Stimulated activated CD4-positive, alpha-beta T cell treated with anti-CD3 and anti-CD28 coated beads, Interleukin-1b, Interleukin-23, amount 100 ng/mL, for 1 hour (primary cell): Measurements from ENCODE around the gene PCDHB6.
"Not testable (repeated sequence)": the region's sequence is repeated elsewhere in the genome, so short reads cannot be mapped to it uniquely, and the experiment has no call there.

Experiments used
- DNase-seq, 2 donors: peaks; one replicate each; pipeline ENCODE4 v3.0.0-alpha.2; 2020; ENCODE audit warnings: low read depth in 2 of 2

Gene PCDHB6

DNA sequence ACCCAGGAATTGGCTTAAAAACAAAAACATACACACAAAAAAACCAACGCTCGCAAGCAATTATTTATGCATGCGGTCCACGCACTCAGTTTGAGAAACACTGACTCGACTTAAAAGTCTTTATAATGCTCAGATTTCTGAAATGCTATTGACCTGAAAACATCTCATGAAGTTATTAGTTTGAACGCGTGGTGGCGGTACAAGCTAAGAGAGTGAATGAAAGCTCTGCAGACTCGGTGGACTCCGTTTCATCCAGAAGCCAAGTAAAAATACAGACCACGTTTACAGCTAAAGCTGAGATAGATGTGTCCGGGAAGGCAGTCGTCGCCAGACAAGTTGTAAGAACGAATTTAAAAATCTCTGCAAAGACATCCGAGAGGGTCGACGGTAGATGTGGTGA is at the start of gene PCDHB6:
TSS of gene PCDHB6 (plus strand) at position 246 of the 400 bp plus-strand sequence. CDS start 201 bp downstream, outside the sequence.
- DNase-seq = no peak

DNA sequence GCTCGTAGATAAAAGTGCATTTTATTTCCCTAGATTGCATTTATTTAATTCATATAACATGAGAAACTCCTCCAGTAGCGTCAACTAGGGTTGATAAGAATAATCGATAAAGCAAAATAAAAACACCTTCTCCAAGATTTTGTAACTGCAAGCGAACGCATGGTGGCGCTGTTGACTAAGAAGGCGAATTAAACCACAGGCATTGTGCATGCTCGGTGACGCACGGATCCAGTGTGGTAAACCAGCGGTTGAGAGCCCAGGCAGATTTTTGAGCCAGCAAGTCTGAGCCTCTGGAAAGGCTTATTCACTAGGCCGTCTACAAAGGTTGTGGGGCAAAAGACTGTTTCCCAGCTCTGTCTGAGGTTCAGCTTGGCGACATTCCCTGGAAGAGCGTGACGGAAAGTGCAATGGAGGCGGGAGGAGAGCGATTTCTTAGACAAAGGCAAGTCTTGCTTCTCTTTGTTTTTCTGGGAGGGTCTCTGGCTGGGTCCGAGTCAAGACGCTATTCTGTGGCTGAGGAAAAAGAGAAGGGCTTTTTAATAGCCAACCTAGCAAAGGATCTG is 49.5 kb upstream of the PCDHB6 start, which contains the start of gene PCDHB3:
TSS of gene PCDHB3 (plus strand) at position 231 of the 563 bp plus-strand sequence. CDS start at position 408, 177 bp downstream.
- no peak for DNase-seq

DNA sequence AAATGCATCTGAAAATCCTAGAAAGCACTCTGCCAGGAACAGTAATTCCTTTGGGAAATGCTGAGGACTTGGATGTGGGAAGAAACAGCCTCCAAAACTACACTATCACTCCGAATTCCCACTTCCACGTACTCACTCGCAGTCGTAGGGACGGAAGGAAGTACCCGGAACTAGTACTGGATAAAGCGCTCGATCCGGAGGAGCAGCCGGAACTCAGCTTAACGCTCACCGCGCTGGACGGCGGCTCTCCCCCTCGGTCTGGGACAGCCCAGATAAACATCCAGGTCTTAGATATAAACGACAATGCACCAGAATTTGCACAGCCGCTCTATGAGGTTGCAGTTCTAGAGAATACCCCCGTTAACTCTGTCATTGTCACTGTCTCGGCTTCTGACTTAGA is 48.8 kb upstream of the PCDHB6 start:
- no peak for DNase-seq

DNA sequence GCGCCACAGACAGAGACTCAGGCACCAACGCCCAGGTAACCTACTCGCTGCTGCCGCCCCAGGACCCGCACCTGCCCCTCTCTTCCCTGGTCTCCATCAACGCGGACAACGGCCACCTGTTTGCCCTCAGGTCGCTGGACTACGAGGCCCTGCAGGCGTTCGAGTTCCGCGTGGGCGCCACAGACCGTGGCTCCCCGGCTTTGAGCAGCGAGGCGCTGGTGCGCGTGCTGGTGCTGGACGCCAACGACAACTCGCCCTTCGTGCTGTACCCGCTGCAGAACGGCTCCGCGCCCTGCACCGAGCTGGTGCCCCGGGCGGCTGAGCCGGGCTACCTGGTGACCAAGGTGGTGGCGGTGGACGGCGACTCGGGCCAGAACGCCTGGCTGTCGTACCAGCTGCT is 47.8 kb upstream of the PCDHB6 start:
- not testable (repeated sequence) for DNase-seq

DNA sequence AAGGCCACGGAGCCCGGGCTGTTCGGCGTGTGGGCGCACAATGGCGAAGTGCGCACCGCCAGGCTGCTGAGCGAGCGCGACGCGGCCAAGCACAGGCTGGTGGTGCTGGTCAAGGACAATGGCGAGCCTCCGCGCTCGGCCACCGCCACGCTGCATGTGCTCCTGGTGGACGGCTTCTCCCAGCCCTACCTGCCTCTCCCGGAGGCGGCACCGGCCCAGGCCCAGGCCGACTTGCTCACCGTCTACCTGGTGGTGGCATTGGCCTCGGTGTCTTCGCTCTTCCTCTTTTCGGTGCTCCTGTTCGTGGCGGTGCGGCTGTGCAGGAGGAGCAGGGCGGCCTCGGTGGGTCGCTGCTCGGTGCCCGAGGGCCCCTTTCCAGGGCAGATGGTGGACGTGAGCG is 47.4 kb upstream of the PCDHB6 start:
- DNase-seq = not testable (repeated sequence)

DNA sequence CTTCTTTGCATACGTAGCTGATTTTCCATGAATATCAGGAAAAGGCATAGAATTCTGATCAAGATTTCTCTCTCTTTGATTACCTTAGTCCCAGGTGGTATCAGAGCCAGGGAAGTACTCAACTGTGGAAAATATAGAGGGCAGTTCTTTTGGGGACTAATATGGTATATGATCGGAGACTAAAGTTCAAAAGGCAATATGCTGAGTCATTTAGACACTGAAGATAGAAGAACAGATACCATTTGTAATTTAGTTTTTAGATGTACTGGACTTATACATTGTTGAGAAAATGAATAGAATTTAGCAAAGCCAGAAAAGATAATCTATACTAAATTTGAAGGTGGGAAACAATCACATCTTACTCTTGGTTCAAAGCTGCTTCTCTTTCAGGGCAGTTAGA is 44.5 kb upstream of the PCDHB6 start:
- DNase-seq = no peak

DNA sequence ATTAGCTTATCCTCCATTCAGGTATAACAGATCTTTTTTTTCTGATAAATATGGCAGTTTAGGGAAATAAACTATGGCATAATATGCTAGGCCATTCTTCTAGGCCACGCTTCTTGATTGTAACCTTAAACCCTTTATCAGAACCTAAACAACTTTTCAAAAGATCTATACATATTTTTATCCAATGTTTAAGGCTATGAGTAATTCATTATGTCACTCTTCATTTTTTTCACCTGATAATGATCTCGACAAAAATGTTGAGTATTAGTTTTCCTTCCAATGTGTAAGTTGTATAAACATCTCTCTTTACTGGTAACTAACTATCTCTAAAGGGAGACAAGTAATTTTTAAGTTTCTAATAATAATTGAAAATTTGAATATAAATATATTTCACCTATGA is 30.6 kb upstream of the PCDHB6 start:
- DNase-seq = no peak

DNA sequence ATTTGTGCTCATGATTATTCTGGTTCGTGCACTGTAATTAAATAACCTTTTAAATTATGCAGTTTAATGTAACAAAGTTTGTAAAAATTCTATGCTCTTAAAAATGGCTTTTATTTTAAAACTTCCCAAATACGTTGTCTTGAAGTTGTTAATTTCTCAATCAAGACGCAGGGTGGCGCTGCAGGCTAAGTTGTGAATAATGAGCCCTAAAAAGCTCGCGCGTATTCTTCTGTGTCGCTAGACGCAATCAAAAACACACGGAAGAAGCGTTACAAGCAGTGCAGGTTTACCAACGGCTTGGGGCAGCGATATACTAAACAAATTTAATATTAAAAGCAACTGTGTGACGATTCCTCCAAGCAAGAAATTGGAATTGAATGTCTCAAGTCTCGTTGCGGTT is 28.3 kb upstream of the PCDHB6 start, which contains the start of gene PCDHB4:
TSS of gene PCDHB4 (plus strand) at position 256 of the 400 bp plus-strand sequence. CDS start 181 bp downstream, outside the sequence.
- DNase-seq = no peak

DNA sequence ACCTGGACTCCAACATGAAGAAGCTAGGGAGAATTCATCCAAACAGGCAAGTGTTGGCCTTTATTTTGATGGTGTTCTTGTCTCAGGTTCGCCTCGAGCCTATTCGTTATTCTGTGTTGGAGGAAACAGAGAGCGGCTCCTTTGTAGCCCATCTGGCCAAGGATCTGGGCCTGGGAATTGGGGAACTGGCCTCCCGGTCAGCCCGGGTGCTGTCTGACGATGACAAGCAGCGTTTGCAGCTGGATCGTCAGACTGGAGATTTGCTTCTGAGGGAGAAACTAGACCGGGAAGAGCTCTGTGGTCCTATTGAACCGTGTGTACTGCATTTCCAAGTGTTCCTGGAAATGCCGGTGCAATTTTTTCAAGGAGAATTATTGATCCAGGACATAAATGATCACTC is 27.9 kb upstream of the PCDHB6 start:
- DNase-seq = no peak

DNA sequence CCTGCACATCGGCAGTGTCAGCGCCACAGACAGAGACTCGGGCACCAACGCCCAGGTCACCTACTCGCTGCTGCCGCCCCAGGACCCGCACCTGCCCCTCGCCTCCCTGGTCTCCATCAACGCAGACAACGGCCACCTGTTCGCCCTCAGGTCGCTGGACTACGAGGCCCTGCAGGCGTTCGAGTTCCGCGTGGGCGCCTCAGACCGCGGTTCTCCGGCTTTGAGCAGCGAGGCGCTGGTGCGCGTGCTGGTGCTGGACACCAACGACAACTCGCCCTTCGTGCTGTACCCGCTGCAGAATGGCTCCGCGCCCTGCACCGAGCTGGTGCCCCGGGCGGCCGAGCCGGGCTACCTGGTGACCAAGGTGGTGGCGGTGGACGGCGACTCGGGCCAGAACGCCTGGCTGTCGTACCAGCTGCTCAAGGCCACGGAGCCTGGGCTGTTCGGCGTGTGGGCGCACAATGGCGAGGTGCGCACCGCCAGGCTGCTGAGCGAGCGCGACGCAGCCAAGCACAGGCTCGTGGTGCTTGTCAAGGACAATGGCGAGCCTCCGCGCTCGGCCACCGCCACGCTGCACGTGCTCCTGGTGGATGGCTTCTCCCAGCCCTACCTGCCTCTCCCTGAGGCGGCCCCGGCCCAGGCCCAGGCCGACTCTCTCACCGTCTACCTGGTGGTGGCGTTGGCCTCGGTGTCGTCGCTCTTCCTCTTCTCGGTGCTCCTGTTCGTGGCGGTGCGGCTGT is 26.3 kb upstream of the PCDHB6 start:
- DNase-seq = not testable (repeated sequence)

DNA sequence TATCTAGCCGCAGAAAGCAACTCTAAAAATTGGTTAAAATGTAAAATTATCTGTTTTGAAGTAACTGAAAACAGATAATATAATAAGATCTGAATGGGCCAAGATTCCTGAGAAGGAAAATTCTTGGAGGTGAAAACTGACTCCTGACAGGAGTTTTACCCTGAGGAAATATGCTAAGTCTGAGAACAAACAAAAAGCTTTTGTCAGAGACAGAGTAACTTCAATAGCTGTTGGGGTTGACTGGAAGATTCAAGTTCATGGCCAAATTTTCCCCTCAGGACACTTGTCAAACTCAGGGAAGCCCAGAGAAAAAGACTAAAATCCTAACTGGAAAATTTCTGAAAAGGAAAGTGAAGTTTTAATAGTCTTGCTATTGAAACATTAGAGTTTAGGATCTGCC is 22.6 kb upstream of the PCDHB6 start:
- DNase-seq = no peak

DNA sequence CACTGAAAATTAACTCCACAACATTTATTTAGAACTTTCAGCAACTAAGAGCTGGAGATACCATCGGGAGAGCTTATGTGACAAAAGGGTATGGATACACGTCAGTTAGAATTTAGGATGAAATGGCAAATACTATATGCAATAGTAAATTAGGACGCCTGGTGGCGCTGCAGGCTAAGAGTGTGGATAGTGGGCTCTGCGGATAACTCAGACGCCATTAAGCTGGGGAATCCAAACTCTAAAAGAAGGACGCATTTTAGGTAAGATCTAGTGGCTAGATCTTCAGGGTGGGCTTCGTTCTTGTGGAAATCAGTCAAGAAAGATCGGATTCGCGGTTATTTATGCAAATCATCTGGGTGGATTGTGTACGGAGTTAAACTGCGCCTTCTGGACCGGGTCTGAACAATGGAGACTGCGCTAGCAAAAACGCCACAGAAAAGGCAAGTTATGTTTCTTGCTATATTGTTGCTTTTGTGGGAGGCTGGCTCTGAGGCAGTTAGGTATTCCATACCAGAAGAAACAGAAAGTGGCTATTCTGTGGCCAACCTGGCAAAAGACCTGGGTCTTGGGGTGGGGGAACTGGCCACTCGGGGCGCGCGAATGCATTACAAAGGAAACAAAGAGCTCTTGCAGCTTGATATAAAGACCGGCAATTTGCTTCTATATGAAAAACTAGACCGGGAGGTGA is 14.7 kb upstream of the PCDHB6 start, which contains the start of gene PCDHB5:
TSS of gene PCDHB5 (plus strand) at position 177 of the 688 bp plus-strand sequence. CDS start at position 406, 229 bp downstream.
- DNase-seq = no peak

DNA sequence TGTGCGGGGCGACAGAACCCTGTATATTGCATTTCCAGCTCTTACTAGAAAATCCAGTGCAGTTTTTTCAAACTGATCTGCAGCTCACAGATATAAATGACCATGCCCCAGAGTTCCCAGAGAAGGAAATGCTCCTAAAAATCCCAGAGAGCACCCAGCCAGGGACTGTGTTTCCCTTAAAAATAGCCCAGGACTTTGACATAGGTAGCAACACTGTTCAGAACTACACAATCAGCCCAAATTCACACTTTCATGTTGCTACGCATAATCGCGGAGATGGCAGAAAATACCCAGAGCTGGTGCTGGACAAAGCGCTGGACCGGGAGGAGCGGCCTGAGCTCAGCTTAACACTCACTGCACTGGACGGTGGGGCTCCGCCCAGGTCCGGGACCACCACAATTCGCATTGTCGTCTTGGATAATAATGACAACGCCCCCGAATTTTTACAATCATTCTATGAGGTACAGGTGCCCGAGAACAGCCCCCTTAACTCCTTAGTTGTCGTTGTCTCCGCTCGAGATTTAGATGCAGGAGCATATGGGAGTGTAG is 14.1 kb upstream of the PCDHB6 start:
- DNase-seq = no peak

DNA sequence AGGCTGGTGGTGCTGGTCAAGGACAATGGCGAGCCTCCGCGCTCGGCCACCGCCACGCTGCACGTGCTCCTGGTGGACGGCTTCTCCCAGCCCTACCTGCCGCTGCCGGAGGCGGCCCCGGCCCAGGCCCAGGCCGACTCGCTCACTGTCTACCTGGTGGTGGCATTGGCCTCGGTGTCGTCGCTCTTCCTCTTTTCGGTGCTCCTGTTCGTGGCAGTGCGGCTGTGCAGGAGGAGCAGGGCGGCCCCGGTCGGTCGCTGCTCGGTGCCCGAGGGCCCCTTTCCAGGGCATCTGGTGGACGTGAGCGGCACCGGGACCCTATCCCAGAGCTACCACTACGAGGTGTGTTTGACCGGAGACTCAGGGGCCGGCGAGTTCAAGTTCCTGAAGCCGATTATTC is 12.5 kb upstream of the PCDHB6 start:
- DNase-seq = not testable (repeated sequence)

DNA sequence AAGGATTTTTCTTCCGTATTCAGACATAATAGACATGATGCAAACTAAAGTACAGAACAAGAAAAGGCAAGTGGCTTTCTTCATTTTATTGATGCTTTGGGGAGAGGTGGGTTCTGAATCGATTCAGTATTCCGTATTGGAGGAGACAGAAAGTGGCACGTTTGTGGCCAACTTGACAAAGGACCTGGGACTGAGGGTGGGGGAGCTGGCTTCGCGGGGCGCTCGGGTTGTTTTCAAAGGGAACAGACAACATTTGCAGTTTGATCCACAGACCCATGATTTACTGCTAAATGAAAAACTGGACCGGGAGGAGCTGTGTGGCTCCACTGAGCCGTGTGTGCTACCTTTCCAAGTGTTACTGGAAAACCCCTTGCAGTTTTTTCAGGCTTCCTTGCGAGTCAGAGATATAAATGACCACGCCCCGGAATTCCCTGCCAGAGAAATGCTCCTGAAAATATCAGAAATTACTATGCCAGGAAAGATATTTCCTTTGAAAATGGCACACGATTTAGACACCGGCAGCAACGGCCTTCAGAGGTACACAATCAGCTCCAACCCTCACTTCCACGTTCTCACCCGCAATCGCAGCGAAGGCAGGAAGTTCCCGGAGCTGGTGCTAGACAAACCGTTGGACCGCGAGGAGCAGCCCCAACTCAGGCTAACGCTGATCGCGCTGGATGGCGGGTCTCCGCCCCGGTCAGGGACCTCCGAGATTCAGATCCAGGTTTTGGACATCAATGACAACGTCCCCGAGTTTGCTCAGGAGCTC is 551 bp downstream of the PCDHB6 start:
- DNase-seq = no peak

DNA sequence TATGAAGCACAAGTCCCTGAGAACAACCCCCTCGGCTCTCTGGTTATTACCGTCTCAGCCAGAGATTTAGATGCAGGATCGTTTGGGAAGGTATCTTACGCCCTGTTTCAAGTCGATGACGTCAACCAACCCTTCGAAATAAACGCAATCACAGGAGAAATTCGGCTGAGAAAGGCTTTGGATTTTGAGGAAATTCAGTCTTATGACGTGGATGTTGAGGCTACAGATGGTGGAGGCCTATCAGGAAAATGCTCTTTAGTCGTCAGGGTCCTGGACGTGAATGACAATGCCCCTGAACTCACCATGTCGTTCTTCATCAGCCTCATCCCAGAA is 1.1 kb downstream of the PCDHB6 start:
- no peak for DNase-seq

DNA sequence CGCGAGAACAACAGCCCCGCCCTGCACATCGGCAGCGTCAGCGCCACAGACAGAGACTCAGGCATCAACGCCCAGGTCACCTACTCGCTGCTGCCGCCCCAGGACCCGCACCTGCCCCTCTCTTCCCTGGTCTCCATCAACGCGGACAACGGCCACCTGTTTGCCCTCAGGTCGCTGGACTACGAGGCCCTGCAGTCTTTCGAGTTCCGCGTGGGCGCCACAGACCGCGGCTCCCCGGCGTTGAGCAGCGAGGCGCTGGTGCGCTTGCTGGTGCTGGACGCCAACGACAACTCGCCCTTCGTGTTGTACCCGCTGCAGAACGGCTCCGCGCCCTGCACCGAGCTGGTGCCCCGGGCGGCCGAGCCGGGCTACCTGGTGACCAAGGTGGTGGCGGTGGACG is 1.8 kb downstream of the PCDHB6 start:
- not testable (repeated sequence) for DNase-seq

DNA sequence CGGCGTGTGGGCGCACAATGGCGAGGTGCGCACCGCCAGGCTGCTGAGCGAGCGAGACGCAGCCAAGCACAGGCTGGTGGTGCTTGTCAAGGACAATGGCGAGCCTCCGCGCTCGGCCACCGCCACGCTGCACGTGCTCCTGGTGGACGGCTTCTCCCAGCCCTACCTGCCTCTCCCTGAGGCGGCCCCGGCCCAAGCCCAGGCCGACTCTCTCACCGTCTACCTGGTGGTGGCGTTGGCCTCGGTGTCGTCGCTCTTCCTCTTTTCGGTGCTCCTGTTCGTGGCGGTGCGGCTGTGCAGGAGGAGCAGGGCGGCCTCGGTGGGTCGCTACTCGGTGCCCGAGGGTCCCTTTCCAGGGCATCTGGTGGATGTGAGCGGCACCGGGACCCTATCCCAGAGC is 2.2 kb downstream of the PCDHB6 start:
- DNase-seq = not testable (repeated sequence)

DNA sequence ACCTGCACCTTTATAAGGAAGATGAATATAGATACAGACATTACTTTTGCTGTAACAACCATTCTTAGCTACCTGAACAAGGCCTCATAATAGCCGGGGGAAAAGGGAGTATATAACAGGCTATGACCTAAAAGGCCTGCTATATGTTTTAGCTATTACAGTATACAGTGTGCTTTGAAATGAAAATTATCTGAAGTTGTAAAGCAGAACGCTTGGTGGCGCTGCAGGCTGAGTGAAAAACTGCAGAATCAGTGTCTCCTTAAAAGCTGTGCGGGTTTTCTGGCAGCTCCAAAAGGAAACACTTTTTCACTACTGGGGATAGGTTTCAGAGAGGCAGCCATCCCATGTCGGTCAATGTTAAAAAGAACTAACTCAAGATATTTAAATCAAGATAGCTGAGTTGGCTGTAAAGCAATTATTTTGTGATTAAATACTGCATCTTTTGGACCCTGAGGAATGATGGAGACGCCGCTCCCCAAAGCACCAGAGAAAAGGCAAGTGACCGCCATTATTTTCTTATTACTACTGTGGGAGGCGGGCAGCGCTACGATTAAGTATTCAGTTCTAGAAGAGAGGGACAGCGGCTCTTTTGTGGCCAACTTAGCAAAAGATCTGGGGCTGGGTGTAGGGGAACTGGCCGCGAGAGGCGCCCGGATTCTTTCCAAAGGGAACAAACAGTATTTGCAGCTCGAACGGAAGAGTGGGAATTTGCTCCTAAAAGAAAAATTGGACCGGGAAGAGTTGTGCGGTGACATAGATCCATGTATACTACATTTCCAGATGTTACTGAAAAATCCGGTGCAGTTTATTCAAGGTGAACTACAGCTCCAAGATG is 5.9 kb downstream of the PCDHB6 start:
- no peak for DNase-seq

DNA sequence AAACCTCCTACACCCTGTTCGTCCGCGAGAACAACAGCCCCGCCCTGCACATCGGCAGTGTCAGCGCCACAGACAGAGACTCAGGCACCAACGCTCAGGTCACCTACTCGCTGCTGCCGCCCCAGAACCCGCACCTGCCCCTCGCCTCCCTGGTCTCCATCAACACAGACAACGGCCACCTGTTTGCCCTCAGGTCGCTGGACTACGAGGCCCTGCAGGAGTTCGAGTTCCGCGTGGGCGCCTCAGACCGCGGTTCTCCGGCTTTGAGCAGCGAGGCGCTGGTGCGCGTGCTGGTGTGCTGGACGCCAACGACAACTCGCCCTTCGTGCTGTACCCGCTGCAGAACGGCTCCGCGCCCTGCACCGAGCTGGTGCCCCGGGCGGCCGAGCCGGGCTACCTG is 7.5 kb downstream of the PCDHB6 start:
- DNase-seq = not testable (repeated sequence)

DNA sequence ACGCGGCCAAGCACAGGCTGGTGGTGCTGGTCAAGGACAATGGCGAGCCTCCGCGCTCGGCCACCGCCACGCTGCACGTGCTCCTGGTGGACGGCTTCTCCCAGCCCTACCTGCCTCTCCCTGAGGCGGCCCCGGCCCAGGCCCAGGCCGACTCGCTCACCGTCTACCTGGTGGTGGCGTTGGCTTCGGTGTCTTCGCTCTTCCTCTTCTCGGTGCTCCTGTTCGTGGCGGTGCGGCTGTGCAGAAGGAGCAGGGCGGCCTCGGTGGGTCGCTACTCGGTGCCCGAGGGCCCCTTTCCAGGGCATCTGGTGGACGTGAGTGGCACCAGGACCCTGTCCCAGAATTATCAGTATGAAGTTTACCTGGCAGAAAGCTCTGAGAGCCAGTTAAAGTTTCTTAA is 8.0 kb downstream of the PCDHB6 start:
- not testable (repeated sequence) for DNase-seq
